Dendritic cell treated with granulocyte-macrophage colony-stimulating factor and Interleukin-4, amounts not matched to agents 40 ng/mL and 50 ng/mL, for 4 days (primary cell): ENCODE measurements around the gene VILL.

Source experiments
- H3K27ac Mint-ChIP-seq: one replicate; pipeline ENCODE4 v1.8.0; 2022; ENCODE audit warnings: mild to moderate bottlenecking, mixed read lengths
- H3K27me3 Mint-ChIP-seq: one replicate; pipeline ENCODE4 v1.8.0; 2022; ENCODE audit warnings: mild to moderate bottlenecking, mixed read lengths
- H3K36me3 Mint-ChIP-seq: one replicate; pipeline ENCODE4 v1.8.0; 2022; ENCODE audit warnings: low read depth, mixed read lengths
- H3K4me1 Mint-ChIP-seq: one replicate; pipeline ENCODE4 v1.8.0; 2022; ENCODE audit warnings: low read depth, mixed read lengths
- H3K4me3 Mint-ChIP-seq: one replicate; pipeline ENCODE4 v1.8.0; 2022; ENCODE audit warnings: mild to moderate bottlenecking, moderate library complexity, mixed read lengths
- H3K9me3 Mint-ChIP-seq: one replicate; pipeline ENCODE4 v1.8.0; 2022; ENCODE audit warnings: mixed read lengths
- intact Hi-C: fragments of 100-400 bp; cut with micrococcal nuclease; formaldehyde crosslinking; loops from one replicate; pipeline ENCODE4 v1.15.0; 2022

Gene VILL

DNA sequence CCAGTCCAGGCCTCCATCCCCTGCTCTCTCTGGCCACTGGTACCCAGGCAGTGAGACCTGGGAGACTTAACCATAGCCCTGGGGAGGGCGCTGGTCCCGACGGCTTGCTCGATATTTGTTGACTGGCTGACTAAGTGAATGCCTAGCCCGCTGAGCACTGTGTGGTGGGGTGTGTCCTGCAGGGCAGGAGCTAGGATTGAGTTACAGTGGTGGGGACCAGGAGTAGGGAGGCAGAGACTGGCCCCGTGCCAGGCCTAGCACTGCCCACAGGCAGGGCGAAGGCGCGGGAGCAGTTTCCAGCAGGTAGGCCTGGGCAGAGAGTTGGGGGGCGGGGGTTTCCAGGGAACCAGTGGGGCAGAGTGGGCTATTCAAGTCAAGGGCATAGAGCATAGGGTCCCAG lies at the start of gene VILL:
TSS of gene VILL (plus strand) at position 260 of the 400 bp plus-strand sequence. CDS start 2,887 bp downstream, outside the sequence.
- intact Hi-C loops, result no loop called here
- H3K4me3 Mint-ChIP-seq, result no peak within 1 kb of the TSS
- peak within 1 kb of the TSS; percentile 47 for H3K27ac Mint-ChIP-seq
- H3K36me3 Mint-ChIP-seq, result peaks cover 1% of the 10 kb centered on the region
- H3K4me1 Mint-ChIP-seq, result peaks cover 57% of the 10 kb centered on the region
- no peaks in the 10 kb centered on the region for H3K9me3 Mint-ChIP-seq
- no peaks in the 10 kb centered on the region for H3K27me3 Mint-ChIP-seq

DNA sequence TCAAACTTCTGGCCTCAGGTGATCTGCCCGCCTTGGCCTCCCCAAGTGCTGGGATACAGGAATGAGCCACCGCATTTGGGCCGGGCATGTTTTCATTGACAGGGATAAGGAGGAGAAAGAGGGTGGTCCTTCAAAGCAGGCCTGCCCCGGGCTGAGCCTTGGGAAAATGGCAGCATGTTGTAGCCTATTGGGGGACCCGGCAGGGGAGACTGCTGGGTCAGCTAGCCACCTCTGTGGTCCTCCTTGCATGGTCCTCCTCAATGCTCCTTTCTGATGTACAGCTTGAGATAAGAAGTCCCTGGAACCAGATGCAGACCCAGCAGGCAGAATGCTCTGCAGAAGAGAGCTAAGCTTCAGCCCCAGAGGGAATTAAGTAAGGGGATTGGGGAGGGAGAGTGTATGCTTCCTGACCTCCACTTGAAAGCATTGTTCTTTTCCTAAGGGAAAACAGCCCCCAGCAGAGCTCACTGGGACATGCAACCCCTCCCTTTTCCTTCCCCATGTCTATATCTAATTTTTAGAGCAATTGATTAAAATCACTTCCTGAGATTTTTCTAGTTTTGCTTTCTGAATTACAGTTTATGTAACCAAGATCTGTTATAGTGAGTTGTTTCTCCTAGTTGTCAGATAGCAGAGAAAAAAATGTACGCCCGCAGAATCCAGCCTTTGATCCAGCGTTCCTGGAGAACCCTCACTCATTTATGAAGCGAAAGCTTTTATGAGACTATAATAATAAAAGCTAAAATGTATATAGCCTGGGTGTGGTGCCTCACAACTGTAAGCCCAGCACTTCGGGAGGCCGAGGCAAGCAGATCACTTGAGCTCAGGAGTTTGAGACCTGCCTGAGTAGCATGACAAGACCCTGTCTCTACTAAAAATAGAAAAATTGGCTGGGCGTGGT lies 48.7 kb upstream of the VILL start:
- Mint-ChIP-seq H3K27ac (no peak overlapping the region), H3K4me3 (no peak overlapping the region), H3K4me1 (peaks cover 29% of the 10 kb centered on the region), H3K36me3 (peaks cover under 1% of the 10 kb centered on the region), H3K27me3 (no peaks in the 10 kb centered on the region), H3K9me3 (no peaks in the 10 kb centered on the region)
- intact Hi-C loops, result no loop called here

DNA sequence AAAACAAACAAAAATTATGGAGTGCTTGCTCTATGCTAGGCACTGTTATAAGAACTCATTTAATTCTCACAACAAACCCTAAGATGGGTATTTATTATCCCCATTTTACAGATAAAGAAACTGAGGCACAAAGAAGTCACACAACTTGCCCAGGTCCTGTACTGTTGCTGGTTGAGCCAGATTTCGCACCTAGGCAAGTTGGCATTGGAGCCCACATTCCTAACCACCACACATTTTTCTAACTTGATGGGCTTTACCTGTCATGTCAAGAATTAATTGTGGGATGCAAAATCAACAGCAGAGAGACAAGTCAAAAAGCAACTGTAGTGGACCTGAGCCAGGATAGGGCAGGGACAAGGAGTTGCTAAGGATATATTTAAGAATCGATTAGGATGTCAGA lies 47.9 kb upstream of the VILL start:
- H3K27me3 Mint-ChIP-seq, result no peaks in the 10 kb centered on the region
- intact Hi-C loops, result no loop called here

DNA sequence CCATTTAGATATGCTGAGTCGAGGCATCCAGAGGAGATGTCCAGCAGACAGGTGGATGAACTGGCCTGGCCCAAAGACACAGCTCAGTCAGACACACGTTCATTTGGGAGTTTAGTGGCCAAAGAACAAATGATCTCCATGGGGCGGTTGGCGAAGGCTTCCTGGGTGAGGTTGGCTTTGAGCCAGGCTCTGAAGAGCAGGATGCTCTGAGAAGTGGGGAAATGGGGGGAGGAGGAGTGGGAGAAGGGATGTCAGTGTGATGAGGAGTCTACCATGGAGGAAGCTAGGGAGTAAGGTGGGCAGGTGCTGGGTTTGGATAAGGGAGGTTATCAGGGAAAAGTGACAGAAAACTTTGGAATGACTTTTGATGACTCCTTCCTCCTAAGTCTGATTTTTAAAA lies 47.5 kb upstream of the VILL start:
- H3K4me3 Mint-ChIP-seq, result no peak overlapping the region
- no peaks in the 10 kb centered on the region for H3K27me3 Mint-ChIP-seq
- H3K4me1 Mint-ChIP-seq, result peaks cover 29% of the 10 kb centered on the region
- no peak overlapping the region for H3K27ac Mint-ChIP-seq
- no peaks in the 10 kb centered on the region for H3K9me3 Mint-ChIP-seq
- peaks cover 10% of the 10 kb centered on the region for H3K36me3 Mint-ChIP-seq
- intact Hi-C loops, result no loop called here

More for the DNA sequence above, 47.9 kb upstream of the VILL start:
- Mint-ChIP-seq H3K4me3 (no peak overlapping the region), H3K4me1 (peaks cover 29% of the 10 kb centered on the region), H3K9me3 (no peaks in the 10 kb centered on the region), H3K36me3 (peaks cover 8% of the 10 kb centered on the region), H3K27ac (no peak overlapping the region)

DNA sequence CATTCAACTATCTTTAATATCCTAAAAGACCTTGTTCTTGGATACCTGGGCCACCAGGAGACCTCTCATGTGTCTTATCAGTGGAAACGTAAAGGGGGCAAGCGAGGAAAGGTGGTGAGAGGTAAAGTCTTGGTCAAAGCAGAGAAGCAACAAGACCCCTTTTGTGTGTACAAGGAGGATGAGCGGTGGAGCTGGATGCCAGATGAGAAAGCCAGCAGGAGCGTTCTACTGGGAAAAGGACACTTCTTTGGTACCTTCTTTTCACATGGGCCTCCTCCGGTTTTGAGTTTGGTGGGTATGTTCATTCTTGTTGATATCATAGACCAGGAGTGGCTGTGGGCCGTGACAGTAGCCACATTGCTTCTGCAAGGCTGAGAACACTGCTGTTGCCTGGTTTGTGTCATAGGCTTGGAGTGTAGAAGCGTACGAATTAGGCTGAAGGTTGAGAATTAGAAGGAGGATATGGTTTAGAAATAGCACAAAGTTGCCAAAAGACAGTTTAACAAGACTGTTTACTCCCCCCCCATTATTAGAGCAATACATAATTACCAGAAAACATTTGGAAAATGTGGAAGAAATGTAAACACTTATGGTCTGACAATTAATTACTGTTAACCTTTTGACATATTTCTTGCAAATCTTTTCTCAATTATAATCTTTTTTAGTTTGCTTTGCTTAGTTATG lies 46.8 kb upstream of the VILL start:
- no peak overlapping the region for H3K4me3 Mint-ChIP-seq
- H3K4me1 Mint-ChIP-seq, result peaks cover 29% of the 10 kb centered on the region
- intact Hi-C loops, result no loop called here
- no peak overlapping the region for H3K27ac Mint-ChIP-seq
- no peaks in the 10 kb centered on the region for H3K9me3 Mint-ChIP-seq
- H3K36me3 Mint-ChIP-seq, result peaks cover 10% of the 10 kb centered on the region
- H3K27me3 Mint-ChIP-seq, result no peaks in the 10 kb centered on the region

DNA sequence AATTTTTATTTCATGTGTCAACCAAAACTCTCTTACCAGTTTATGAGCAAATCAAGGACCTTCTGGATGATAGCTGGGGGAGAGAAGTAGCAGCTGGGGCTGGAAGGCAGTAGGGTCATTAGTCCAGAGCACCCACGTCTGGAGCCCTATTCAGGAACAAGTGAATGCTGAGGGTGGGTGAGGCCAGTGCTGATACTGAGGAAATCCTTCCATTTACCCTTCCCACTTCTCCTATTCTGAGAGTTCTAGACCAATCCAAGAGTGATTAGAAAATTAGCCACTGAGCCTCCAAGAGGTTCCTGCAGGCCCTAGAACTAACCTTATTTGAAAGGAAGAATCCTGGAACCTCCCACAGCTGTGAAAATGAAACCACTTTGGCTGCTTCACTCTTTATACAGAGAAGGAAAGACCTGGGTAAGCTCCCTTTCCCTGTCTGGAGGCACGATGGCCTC lies 46.2 kb upstream of the VILL start:
- no peak overlapping the region for H3K27ac Mint-ChIP-seq
- no peak overlapping the region for H3K4me3 Mint-ChIP-seq
- intact Hi-C loops, result no loop called here
- H3K9me3 Mint-ChIP-seq, result no peaks in the 10 kb centered on the region
- H3K27me3 Mint-ChIP-seq, result no peaks in the 10 kb centered on the region
- peaks cover 29% of the 10 kb centered on the region for H3K4me1 Mint-ChIP-seq
- H3K36me3 Mint-ChIP-seq, result peaks cover 10% of the 10 kb centered on the region

DNA sequence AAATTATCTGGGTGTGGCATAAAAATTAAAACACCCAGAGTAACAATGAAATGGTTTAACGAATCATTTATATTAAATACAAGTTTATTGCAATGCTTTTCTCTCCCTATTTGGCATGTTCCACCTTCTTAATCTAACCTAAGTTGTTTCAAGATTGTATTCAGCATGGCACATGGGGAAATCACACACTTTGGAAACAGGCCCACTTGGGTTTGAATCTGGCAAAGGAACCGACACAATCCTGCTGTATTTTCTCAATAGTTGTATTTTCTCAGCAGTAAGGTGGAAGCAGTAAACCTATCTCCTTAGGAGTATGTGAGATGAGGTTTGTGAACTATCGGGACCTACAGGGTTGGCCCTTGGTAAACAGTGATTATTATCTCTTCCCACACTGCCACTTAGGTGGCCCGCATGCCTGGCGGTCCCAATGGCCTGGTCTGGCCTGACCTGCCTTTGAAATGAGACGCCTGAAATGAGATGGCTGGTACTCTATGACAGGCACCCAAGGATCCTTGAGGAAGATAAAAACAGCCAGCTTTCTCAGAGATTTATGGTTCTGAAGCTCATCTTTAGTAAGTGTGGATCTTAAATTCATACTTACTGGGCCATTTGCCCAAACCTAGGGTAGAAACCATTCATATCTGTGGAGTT lies 45.3 kb upstream of the VILL start:
- H3K4me1 Mint-ChIP-seq, result peaks cover 29% of the 10 kb centered on the region
- no peaks in the 10 kb centered on the region for H3K9me3 Mint-ChIP-seq
- H3K4me3 Mint-ChIP-seq, result no peak overlapping the region
- no peak overlapping the region for H3K27ac Mint-ChIP-seq
- peaks cover 15% of the 10 kb centered on the region for H3K36me3 Mint-ChIP-seq
- H3K27me3 Mint-ChIP-seq, result no peaks in the 10 kb centered on the region
- intact Hi-C loops, result no loop called here

DNA sequence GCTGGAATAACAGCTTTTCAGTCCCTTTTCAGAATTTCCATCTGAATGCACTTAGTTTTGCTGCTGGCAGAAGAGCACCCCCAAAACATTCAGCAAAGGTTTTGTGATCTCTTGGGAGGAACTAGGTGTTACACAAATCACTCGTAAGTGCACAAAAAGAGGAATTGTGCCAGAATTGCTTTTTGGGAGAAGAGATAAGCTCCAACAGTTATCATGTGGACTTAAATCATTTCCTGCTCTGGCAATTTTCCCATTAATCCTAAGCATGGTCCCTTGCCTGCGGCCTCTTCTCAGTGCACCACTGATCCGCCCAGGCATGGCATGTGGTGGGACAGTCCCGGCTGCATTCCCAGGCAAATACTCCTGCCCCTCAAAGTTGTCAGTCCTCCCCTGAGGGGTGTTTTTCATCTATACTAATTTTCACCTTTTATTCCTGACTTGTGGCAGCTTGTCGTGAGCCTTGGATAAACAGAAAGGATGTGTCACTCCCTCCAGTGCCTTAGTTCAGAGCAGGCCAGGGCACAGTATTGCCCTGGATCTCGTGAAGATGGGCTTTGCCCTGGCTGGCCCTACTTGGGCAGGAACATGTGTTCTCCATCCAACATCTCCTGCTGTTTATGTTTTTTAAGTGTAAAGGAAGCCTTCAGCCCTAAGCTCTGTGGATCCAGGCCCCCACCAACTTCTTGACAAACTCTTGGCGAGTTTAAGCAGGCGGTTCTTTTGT lies 44.6 kb upstream of the VILL start:
- peaks cover 29% of the 10 kb centered on the region for H3K4me1 Mint-ChIP-seq
- no peaks in the 10 kb centered on the region for H3K27me3 Mint-ChIP-seq
- H3K36me3 Mint-ChIP-seq, result peaks cover 16% of the 10 kb centered on the region
- H3K4me3 Mint-ChIP-seq, result no peak overlapping the region
- intact Hi-C loops, result no loop called here
- H3K9me3 Mint-ChIP-seq, result no peaks in the 10 kb centered on the region
- H3K27ac Mint-ChIP-seq, result no peak overlapping the region

DNA sequence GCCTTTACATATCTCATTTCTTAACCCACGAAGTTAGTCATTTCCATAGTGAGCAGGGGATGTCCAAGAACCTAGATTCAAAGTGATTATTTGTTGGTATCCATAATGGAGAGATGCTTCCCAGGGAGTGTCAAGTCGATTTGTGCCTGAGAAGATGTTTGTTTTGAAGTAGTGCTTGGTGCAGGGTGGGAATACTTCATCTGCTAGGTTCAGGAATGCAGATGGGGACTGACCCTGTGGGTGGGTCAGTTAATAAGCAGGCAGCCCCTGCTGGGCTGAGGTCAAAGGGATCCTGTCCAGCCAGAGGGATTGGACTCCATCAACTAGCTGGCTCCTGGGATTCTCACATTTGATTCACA lies 44.1 kb upstream of the VILL start:
- Mint-ChIP-seq H3K4me1 (peaks cover 29% of the 10 kb centered on the region), H3K27me3 (no peaks in the 10 kb centered on the region), H3K9me3 (no peaks in the 10 kb centered on the region), H3K27ac (peak overlapping the region; percentile 50), H3K4me3 (no peak overlapping the region), H3K36me3 (peaks cover 16% of the 10 kb centered on the region)
- intact Hi-C loops, result no loop called here

DNA sequence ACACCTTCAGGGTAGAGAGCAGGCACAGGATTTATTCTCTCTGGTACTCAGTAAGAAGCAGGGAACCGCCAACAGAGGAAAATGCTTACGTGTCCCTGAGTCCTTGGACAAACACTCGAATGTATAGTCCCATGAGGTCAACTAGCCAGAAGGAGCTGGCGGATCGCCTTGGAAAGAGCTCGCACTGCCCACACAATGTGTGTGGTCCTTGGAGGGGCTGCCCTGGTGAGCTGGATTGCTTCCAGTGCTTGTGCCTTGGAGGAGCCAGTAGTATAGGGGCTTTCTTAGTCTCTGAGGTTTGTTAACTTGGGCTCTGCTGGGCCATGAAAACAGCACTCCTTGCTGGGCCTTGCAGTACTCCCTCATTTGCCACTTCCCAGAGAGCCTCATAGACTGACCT lies 40.7 kb upstream of the VILL start:
- intact Hi-C loops, result no loop called here
- Mint-ChIP-seq H3K9me3 (no peaks in the 10 kb centered on the region), H3K27me3 (no peaks in the 10 kb centered on the region), H3K4me3 (no peak overlapping the region), H3K4me1 (peaks cover 16% of the 10 kb centered on the region), H3K27ac (peak overlapping the region; percentile 19), H3K36me3 (peaks cover 23% of the 10 kb centered on the region)

DNA sequence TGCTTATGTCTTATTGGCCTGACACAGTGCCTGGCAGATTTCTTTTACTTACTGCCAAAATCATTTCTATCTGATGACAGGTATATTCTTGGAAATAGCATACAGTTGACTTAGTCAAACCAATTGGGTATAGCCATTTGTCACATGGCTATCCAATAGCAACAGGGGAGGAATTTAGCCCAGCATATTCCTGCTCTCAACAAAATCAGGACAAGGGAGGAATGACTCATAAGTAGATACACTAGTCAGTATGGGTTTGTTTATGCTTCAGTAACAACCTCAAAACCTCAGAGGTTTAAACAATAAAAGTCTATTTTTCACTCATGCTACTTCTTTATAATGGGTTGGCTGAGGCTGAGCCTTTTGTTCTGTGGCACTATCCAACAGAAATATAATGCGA lies 38.0 kb upstream of the VILL start:
- no peak overlapping the region for H3K4me3 Mint-ChIP-seq
- H3K4me1 Mint-ChIP-seq, result peaks cover 26% of the 10 kb centered on the region
- H3K9me3 Mint-ChIP-seq, result no peaks in the 10 kb centered on the region
- H3K27ac Mint-ChIP-seq, result no peak overlapping the region
- H3K36me3 Mint-ChIP-seq, result peaks cover 19% of the 10 kb centered on the region
- no peaks in the 10 kb centered on the region for H3K27me3 Mint-ChIP-seq
- intact Hi-C loops, result no loop called here

DNA sequence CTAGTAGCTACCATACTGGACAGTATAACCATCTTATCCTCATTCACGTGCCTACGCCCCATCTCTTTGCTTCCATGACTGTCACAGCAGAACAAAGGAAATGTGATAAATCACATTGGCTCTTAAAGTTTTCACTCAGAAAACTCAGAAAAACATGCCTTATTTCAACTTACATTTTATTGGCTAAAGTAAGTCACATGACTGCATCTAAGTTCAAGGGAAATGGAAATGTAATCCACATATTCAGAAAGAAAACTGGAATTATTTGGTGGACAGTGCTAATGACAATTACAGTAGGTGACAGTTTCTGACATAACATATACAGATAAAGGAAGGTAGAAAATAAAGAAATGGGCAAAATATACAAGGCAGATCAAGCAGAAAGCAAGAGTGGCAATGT lies 37.4 kb upstream of the VILL start:
- Mint-ChIP-seq H3K36me3 (peaks cover 16% of the 10 kb centered on the region), H3K27ac (no peak overlapping the region), H3K4me3 (no peak overlapping the region), H3K4me1 (peaks cover 30% of the 10 kb centered on the region), H3K9me3 (no peaks in the 10 kb centered on the region), H3K27me3 (no peaks in the 10 kb centered on the region)
- intact Hi-C loops, result no loop called here

DNA sequence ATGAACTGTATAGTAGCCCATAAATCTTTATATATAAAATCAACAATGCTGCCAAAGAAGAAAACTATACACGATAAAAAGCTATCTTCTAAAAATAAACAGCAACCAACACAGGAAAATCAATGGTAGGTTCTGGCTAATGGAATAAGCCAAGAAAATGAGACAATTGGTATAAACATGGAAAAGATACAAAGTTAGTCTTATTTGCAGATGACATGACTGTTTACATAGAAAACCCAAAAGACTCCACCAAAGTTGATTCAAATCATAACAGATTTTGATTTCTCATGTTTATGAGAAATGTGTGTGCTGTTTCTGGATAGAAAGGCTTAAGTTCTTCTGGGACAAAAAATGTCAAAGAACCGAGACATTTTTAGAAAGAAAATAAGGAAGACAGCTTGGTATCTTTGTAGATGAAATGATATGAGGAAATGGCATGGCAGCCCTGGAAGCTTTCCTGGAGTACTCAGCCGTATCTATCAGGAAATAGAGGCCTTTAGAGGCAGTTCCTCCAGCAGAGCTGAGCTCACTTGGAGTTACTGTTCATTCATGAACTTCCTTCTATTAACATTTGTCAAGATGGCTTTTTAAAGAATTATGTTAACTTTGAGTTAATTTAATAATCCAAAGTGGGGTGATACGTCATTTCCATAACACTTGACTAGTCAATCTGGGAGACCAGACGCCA lies 36.7 kb upstream of the VILL start:
- peaks cover 30% of the 10 kb centered on the region for H3K4me1 Mint-ChIP-seq
- peaks cover 16% of the 10 kb centered on the region for H3K36me3 Mint-ChIP-seq
- no peak overlapping the region for H3K27ac Mint-ChIP-seq
- H3K27me3 Mint-ChIP-seq, result no peaks in the 10 kb centered on the region
- intact Hi-C loops, result no loop called here
- H3K4me3 Mint-ChIP-seq, result no peak overlapping the region
- no peaks in the 10 kb centered on the region for H3K9me3 Mint-ChIP-seq
